RWPE2 (cell line): ENCODE results near the gene KRTAP4-8.
"Not testable (repeated sequence)": the region's sequence is repeated elsewhere in the genome, so short reads cannot be mapped to it uniquely, and the experiment has no call there.

Source experiments
- ATAC-seq: fragments of 200-7000 bp; cut with Tn5 transposase; 3 replicates; pipeline ENCODE4 v1.9.1; 2021; ENCODE audit warnings: low read depth
- DNase-seq: peaks from one replicate; pipeline ENCODE4 v3.0.0-alpha.2; 2020; ENCODE audit warnings: low spot score
- H3K27ac ChIP-seq: fragments of 450-650 bp; 2 replicates; pipeline ENCODE4 v1.5.1; 2017; ENCODE audit warnings: mild to moderate bottlenecking; ENCODE audit not compliant: poor library complexity, severe bottlenecking
- H3K27me3 ChIP-seq: fragments of 250-450 bp; sonication (Bioruptor Pico); 2 replicates; pipeline ENCODE4 v1.5.1; 2021; ENCODE audit warnings: mild to moderate bottlenecking, moderate library complexity; ENCODE audit not compliant: insufficient read depth, poor library complexity, severe bottlenecking
- H3K36me3 ChIP-seq: fragments of 250-450 bp; sonication (Bioruptor Pico); 2 replicates; pipeline ENCODE4 v1.5.1; 2020; ENCODE audit warnings: low read depth, mild to moderate bottlenecking, moderate library complexity
- H3K4me1 ChIP-seq: fragments of 250-450 bp; sonication (Bioruptor Pico); 2 replicates; pipeline ENCODE4 v1.5.1; 2021; ENCODE audit warnings: mild to moderate bottlenecking, moderate library complexity; ENCODE audit not compliant: insufficient read depth, poor library complexity, severe bottlenecking
- H3K4me3 ChIP-seq: fragments of 250-450 bp; sonication (Bioruptor Pico); 2 replicates; pipeline ENCODE4 v1.5.1; 2021; ENCODE audit warnings: mild to moderate bottlenecking, moderate library complexity; ENCODE audit not compliant: severe bottlenecking
- H3K9me3 ChIP-seq: fragments of 250-450 bp; sonication (Bioruptor Pico); 2 replicates; pipeline ENCODE4 v1.5.1; 2021; ENCODE audit warnings: mild to moderate bottlenecking, moderate library complexity; ENCODE audit not compliant: severe bottlenecking
- CTCF ChIP-seq: fragments of 450-650 bp; IDR thresholded peaks from one replicate; pipeline ENCODE4 v1.5.1; 2017; ENCODE audit warnings: mild to moderate bottlenecking, moderate library complexity; ENCODE audit not compliant: poor library complexity, severe bottlenecking

Gene KRTAP4-8

GRCh38 chr17:41133880-41134735 lies 36.2 kb upstream of the KRTAP4-8 start:
- no peaks in the 10 kb centered on the region for H3K27me3 ChIP-seq
- peak overlapping the region; percentile 90 for H3K27ac ChIP-seq
- H3K4me3 ChIP-seq, result no peak overlapping the region
- peaks cover 25% of the 10 kb centered on the region for H3K4me1 ChIP-seq
- no peaks in the 10 kb centered on the region for H3K9me3 ChIP-seq
- H3K36me3 ChIP-seq, result no peaks in the 10 kb centered on the region
- no peak for DNase-seq
- no peak for TF ChIP-seq CTCF
- ATAC-seq, result no peak

DNA sequence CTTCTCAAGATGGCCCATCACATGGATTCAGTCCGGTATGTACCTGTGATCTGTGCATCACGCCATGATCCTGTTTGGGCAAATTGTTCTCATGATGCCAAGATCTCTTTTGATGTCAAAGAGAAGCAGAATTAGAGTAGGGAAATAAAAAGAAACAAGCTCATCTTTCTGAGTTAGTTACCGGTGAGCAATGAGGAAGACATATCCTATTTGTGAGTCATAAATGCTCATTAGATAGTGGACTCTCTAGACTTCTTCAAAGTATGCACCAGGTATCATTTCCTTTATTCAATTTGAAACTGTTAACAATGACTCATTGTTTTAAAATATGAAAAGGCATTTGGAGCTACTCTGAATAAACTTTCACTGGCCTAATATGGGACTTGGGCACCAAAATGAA lies 34.0 kb upstream of the KRTAP4-8 start:
- ATAC-seq (peak; percentile 100), DNase-seq (no peak)
- no peaks in the 10 kb centered on the region for H3K9me3 ChIP-seq

DNA sequence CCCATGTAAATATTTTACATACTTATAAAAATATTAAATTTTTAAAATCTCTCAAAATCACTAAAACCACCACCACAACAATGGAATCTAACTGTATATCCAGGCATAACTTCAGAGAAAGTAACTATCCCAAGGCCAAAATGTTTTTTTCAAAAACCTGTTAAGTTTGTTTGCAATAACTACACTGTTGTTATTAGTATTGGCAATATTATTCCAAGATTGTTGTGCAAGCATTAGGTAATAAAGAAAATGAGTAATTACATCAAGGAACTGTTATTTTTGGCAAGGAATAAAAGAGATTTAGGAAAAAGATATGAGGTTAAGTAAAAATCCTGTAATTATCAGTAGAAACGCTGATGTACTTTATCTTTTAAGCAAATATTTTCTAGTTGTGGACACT lies 29.4 kb upstream of the KRTAP4-8 start:
- DNase-seq (no peak), ATAC-seq (no peak)
- Histone ChIP-seq H3K27me3 (no peaks in the 10 kb centered on the region), H3K27ac (no peak overlapping the region), H3K4me3 (no peak overlapping the region), H3K36me3 (no peaks in the 10 kb centered on the region), H3K9me3 (no peaks in the 10 kb centered on the region), H3K4me1 (peaks cover 16% of the 10 kb centered on the region)
- no peak for TF ChIP-seq CTCF

More for the DNA sequence above, 34.0 kb upstream of the KRTAP4-8 start:
- Histone ChIP-seq H3K4me1 (peaks cover 25% of the 10 kb centered on the region), H3K27ac (peak overlapping the region; percentile 90), H3K4me3 (no peak overlapping the region), H3K36me3 (no peaks in the 10 kb centered on the region), H3K27me3 (no peaks in the 10 kb centered on the region)
- TF ChIP-seq CTCF, result no peak

DNA sequence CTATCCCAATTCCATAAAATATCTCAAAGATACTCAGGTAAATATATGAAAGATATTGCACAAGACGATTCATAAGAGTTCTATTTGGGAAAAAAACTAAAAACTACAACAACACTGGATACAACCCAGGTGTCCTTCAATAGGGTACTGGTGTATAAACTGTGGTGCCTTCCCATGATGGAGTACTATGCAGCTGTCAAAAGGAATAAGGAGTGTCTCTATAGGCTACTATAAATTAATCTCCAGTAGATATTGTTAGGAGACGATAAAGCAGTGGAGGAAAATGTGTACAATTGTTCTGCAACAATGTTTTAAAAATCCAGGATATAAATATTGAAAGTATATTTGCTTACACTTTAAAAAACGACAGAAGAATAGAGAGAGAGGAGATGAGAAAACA lies 28.5 kb upstream of the KRTAP4-8 start:
- TF ChIP-seq CTCF, result no peak
- Histone ChIP-seq H3K4me3 (no peak overlapping the region), H3K4me1 (peaks cover 8% of the 10 kb centered on the region), H3K36me3 (no peaks in the 10 kb centered on the region), H3K27ac (no peak overlapping the region), H3K27me3 (no peaks in the 10 kb centered on the region), H3K9me3 (no peaks in the 10 kb centered on the region)
- no peak for ATAC-seq
- DNase-seq, result no peak

GRCh38 chr17:41125064-41125463 lies 27.1 kb upstream of the KRTAP4-8 start:
- Histone ChIP-seq H3K36me3 (no peaks in the 10 kb centered on the region), H3K27me3 (no peaks in the 10 kb centered on the region), H3K4me1 (peaks cover 7% of the 10 kb centered on the region), H3K9me3 (no peaks in the 10 kb centered on the region), H3K27ac (no peak overlapping the region), H3K4me3 (no peak overlapping the region)
- DNase-seq (no peak), ATAC-seq (no peak)
- no peak for TF ChIP-seq CTCF

DNA sequence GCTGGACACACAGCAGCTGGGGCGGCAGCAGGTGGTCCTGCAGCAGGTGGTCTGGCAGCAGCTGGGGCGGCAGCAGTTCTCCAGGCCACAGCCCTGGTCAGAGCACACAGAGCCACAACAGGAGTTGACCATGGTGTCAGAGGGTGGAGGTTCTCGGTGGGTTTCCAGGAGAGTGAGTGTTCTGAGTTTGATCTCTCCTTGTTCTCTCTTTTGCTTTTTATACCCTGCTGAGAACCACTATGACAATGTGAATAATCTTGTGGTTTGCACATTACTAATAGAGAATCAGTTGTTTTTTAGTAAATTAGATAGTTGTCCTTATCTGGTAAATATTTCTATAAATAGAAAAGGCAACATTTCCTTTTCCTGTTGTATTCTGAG lies 26.0 kb upstream of the KRTAP4-8 start, which contains the start of gene KRTAP4-12:
Gene KRTAP4-12 (minus strand): TSS at position 192 of the 381 bp plus-strand sequence. CDS start 60 bp downstream, at position 132.
- H3K27ac ChIP-seq, H3K27me3 ChIP-seq, ATAC-seq, H3K4me1 ChIP-seq, DNase-seq, H3K9me3 ChIP-seq, H3K4me3 ChIP-seq, H3K36me3 ChIP-seq: not testable (repeated sequence)

DNA sequence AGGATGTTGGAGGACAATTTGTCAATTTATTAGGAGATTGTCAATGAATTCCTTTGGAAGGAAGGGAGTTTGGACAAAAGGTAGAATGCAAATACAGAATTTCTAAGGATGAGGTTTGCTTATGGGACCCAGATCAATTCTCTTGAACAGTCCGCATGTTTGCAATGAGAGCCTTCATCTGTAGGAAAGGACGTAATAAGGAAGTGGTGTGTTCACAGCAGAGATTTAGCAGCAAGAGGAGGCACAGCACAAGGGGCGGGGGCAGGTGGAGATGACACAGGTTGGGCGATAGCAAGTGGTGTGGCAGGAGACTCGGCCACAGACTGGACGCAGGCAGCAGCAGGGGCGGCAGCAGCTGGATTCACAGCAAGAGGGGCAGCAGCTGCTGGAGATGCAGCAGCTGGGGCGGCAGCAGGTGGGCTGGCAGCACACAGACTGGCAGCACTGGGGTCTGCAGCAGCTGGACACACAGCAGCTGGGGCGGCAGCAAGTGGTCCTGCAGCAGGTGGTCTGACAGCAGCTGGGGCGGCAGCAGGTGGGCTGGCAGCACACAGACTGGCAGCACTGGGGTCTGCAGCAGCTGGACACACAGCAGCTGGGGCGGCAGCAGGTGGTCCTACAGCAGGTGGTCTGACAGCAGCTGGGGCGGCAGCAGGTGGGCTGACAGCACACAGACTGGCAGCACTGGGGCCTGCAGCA lies 25.5 kb upstream of the KRTAP4-8 start:
- not testable (repeated sequence) for H3K9me3 ChIP-seq, ATAC-seq, DNase-seq, H3K36me3 ChIP-seq, H3K4me3 ChIP-seq, H3K27ac ChIP-seq, H3K27me3 ChIP-seq
- H3K4me1 ChIP-seq, result peaks cover 11% of the 10 kb centered on the region
